ENCODE data around the gene CYP46A1. TPM values are rescaled to one million over a fixed set of nuclear protein-coding genes. Genes with fewer than 3 reads are reported as not detected.

Gene CYP46A1
- total RNA-seq, 1 donor from 2014 or later, result 1.3 TPM

GRCh38 chr14:99673305-99674063, 10.6 kb upstream of the CYP46A1 start:
- ATAC-seq (no peak), DNase-seq (no peak)
- intact Hi-C loops (cut with DNase I), result no loop called here
- H3K36me3 ChIP-seq, result no peaks in the 10 kb centered on the region
- H3K4me1 ChIP-seq, result no peaks in the 10 kb centered on the region
- no peak for TF ChIP-seq CTCF (IDR thresholded peaks at IDR 0.05)
- H3K9me3 ChIP-seq, result no peaks in the 10 kb centered on the region
- H3K27me3 ChIP-seq, result no peaks in the 10 kb centered on the region
- H3K27ac ChIP-seq, result no peak overlapping the region
- H3K4me3 ChIP-seq, result no peak overlapping the region

- Histone ChIP-seq H3K27ac (no peak overlapping the region), H3K4me1 (no peaks in the 10 kb centered on the region), H3K27me3 (no peaks in the 10 kb centered on the region), H3K4me3 (no peak overlapping the region), H3K9me3 (no peaks in the 10 kb centered on the region), H3K36me3 (no peaks in the 10 kb centered on the region)
- ATAC-seq (no peak), DNase-seq (no peak)
- intact Hi-C loops (cut with DNase I), result no loop called here
- no peak for TF ChIP-seq CTCF (IDR thresholded peaks at IDR 0.05)
These were observed 9.9 kb upstream of the CYP46A1 start for GRCh38 chr14:99674064-99674650.

GRCh38 chr14:99674776-99675381, 9.2 kb upstream of the CYP46A1 start:
- no peak for TF ChIP-seq CTCF (IDR thresholded peaks at IDR 0.05)
- DNase-seq (no peak), ATAC-seq (no peak)
- no peaks in the 10 kb centered on the region for H3K4me1 ChIP-seq
- no peak overlapping the region for H3K4me3 ChIP-seq
- no peaks in the 10 kb centered on the region for H3K36me3 ChIP-seq
- H3K27ac ChIP-seq, result no peak overlapping the region
- H3K9me3 ChIP-seq, result no peaks in the 10 kb centered on the region
- intact Hi-C loops (cut with DNase I), result no loop called here
- no peaks in the 10 kb centered on the region for H3K27me3 ChIP-seq

GRCh38 chr14:99675382-99675835, 8.7 kb upstream of the CYP46A1 start:
- ATAC-seq (no peak), DNase-seq (no peak)
- TF ChIP-seq CTCF (IDR thresholded peaks at IDR 0.05), result no peak

GRCh38 chr14:99675951-99676350, 8.1 kb upstream of the CYP46A1 start:
- Histone ChIP-seq H3K4me1 (no peaks in the 10 kb centered on the region), H3K27ac (no peak overlapping the region), H3K27me3 (no peaks in the 10 kb centered on the region), H3K4me3 (no peak overlapping the region), H3K36me3 (no peaks in the 10 kb centered on the region), H3K9me3 (no peaks in the 10 kb centered on the region)
- TF ChIP-seq CTCF (IDR thresholded peaks at IDR 0.05), result no peak
- intact Hi-C loops (cut with DNase I), result no loop called here
- ATAC-seq (peak; percentile 3), DNase-seq (no peak)

More at GRCh38 chr14:99675382-99675835, 8.7 kb upstream of the CYP46A1 start:
- Histone ChIP-seq H3K4me1 (no peaks in the 10 kb centered on the region), H3K9me3 (no peaks in the 10 kb centered on the region), H3K4me3 (no peak overlapping the region), H3K36me3 (no peaks in the 10 kb centered on the region), H3K27me3 (no peaks in the 10 kb centered on the region), H3K27ac (no peak overlapping the region)
- intact Hi-C loops (cut with DNase I), result no loop called here
